Breast epithelium (tissue), 4 donors: Measurements from ENCODE around the gene F10. TPM values are rescaled to one million over a fixed set of nuclear protein-coding genes. Genes with fewer than 3 reads are reported as not detected.

ENCODE experiments used
- DNase-seq, 2 donors: peaks; one replicate each; pipeline ENCODE4 v3.0.0-alpha.2; 2019; ENCODE audit warnings: low spot score in 2 of 2
- H3K27ac ChIP-seq, 2 donors: fragments of 200-600 bp; sonication (generic) in 1 of 2; one replicate each; pipeline ENCODE4 v1.5.1; 2016 to 2019; ENCODE audit warnings: mild to moderate bottlenecking in 1 of 2
- H3K27me3 ChIP-seq, 2 donors: fragments of 200-600 bp; sonication (generic) in 1 of 2; one replicate each; pipeline versions ENCODE4 v1.5.1 to v1.6.0; 2017 to 2019; ENCODE audit warnings: control low read depth in 1 of 2, mild to moderate bottlenecking in 1 of 2
- H3K36me3 ChIP-seq: fragments of 200-600 bp; one replicate; pipeline ENCODE4 v1.5.1; 2019
- H3K4me1 ChIP-seq, 2 donors: fragments of 200-600 bp; sonication (generic); one replicate each; pipeline ENCODE4 v1.5.1; 2016 to 2019; ENCODE audit warnings: control low read depth in 1 of 2
- H3K4me3 ChIP-seq, 3 donors: fragments of 200-600 bp; sonication (generic); 1 replicate in 2 of 3; 2 replicates in 1 of 3; pipeline ENCODE4 v1.5.1; 2016 to 2019; ENCODE audit warnings: mild to moderate bottlenecking in 3 of 3, moderate library complexity in 2 of 3
- H3K9me3 ChIP-seq, 2 donors: fragments of 200-600 bp; sonication (generic) in 1 of 2; one replicate each; pipeline ENCODE4 v1.5.1; 2016 to 2019; ENCODE audit warnings: control low read depth in 1 of 2
- POLR2A ChIP-seq: fragments of 450-650 bp; IDR thresholded peaks from one replicate; pipeline ENCODE4 v1.6.1; 2016; ENCODE audit warnings: antibody characterized with exemption, mild to moderate bottlenecking, moderate library complexity
- POLR2AphosphoS5 ChIP-seq, 3 donors: sonication (generic); formaldehyde crosslinking; IDR thresholded peaks; one replicate each; pipeline ENCODE4 v1.6.1; 2017; ENCODE audit warnings: antibody characterized with exemption in 3 of 3
- intact Hi-C: fragments of 100-400 bp; cut with DNase I; formaldehyde crosslinking; loops from one replicate; pipeline ENCODE4 v1.15.1; 2023; ENCODE audit warnings: low total_unique reads
- total RNA-seq, 3 donors: library from RNA; depleted of rRNA; stranded (reverse); fragments of >200 nt; gene quantifications; one replicate each; pipeline ENCODE4 v1.1.0, GENCODE V29; 2016
- TF ChIP-seq, protein P1 (sequence below), 3 donors: fragments of 450-650 bp; IDR thresholded peaks; one replicate each; pipeline ENCODE4 v1.5.1; 2016 to 2017; ENCODE audit warnings: antibody characterized with exemption in 3 of 3, mild to moderate bottlenecking in 3 of 3, moderate library complexity in 3 of 3

F10 gene
- total RNA-seq, 3 donors from 2014 or later: 5.1 to 63.2 (median 8.2) TPM

DNA sequence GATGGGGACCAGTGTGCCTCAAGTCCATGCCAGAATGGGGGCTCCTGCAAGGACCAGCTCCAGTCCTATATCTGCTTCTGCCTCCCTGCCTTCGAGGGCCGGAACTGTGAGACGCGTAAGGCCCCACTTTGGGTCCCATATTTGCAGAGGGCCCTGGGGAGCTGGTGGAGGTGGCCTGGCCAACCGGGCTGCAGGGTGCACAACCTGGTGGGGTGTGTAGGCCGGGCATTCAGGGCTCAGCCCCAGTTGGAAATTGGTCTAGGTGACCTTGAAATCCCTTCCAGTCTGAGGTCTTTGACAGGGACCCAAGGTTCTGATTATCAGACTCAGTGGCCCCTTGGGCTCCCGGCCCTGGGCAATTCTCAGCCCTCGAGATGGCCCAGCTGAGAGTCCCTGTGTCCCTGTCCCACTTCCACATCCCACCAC, 8.7 kb upstream of the F10 start:
- intact Hi-C loops: no loop called here
- TF ChIP-seq POLR2A (no peak), POLR2AphosphoS5 (IDR thresholded peaks at IDR 0.05) (no peak)
- TF ChIP-seq, protein P1, sequence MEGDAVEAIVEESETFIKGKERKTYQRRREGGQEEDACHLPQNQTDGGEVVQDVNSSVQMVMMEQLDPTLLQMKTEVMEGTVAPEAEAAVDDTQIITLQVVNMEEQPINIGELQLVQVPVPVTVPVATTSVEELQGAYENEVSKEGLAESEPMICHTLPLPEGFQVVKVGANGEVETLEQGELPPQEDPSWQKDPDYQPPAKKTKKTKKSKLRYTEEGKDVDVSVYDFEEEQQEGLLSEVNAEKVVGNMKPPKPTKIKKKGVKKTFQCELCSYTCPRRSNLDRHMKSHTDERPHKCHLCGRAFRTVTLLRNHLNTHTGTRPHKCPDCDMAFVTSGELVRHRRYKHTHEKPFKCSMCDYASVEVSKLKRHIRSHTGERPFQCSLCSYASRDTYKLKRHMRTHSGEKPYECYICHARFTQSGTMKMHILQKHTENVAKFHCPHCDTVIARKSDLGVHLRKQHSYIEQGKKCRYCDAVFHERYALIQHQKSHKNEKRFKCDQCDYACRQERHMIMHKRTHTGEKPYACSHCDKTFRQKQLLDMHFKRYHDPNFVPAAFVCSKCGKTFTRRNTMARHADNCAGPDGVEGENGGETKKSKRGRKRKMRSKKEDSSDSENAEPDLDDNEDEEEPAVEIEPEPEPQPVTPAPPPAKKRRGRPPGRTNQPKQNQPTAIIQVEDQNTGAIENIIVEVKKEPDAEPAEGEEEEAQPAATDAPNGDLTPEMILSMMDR (IDR thresholded peaks at IDR 0.05): no peak
- DNase-seq: peak in 1 of 2 donors; percentile 24
- H3K27me3 ChIP-seq: peaks cover 11 to 21% of the 10 kb centered on the region in 2 donors
- no peak overlapping the region for H3K4me3 ChIP-seq
- H3K9me3 ChIP-seq: no peaks in the 10 kb centered on the region
- H3K36me3 ChIP-seq: no peaks in the 10 kb centered on the region
- peaks cover 6% of the 10 kb centered on the region in 2 donors for H3K4me1 ChIP-seq
- no peak overlapping the region for H3K27ac ChIP-seq

DNA sequence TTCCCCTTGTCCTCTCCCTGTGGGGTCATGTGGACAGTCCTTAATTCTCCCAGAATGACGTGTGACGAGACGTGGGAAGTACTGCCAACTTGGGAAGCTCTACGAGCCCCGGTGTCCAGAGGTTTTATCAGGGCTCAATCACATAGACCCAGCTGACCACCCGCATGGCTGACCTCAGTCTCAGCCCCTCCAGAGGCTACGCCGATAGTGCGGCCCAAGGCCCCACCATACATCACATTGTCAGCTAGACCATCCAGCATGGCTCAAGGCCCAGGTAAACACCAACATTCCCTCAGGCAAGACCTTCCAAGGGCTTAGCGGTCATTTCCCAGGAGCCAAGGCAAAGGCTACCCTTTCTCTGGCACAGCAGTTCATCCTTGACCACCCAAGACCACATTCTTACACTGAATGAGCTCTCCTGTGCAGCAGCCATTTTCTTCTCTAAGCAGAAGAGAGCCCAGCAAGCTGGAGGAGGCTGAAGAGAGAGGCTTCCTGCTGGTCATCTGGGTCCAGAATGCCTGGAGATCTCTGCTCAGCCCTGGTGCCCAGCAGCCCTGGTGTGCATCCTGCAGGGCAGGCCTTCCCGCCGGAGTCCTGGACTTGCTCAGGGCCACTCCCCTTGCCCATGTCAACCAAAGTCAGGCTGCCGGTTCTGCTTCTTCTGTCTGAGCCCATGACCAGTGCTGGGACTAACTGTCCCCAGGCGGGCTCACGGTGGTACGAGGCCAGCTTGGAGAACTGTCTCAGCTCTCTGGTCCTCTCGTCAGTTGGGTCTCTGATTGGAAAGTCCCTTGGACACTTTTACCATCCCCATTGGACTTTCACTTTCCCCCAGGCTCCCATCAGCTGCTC, 7.9 kb upstream of the F10 start:
- Histone ChIP-seq H3K36me3 (no peaks in the 10 kb centered on the region), H3K4me3 (no peak overlapping the region), H3K27ac (no peak overlapping the region), H3K27me3 (peaks cover 7 to 14% of the 10 kb centered on the region in 2 donors), H3K4me1 (peaks cover 6% of the 10 kb centered on the region in 2 donors), H3K9me3 (no peaks in the 10 kb centered on the region)
- TF ChIP-seq, protein P1 (IDR thresholded peaks at IDR 0.05): no peak
- TF ChIP-seq POLR2AphosphoS5 (IDR thresholded peaks at IDR 0.05): no peak
- TF ChIP-seq POLR2A: no peak
- DNase-seq: peak in 1 of 2 donors; percentile 36
- intact Hi-C loops: no loop called here

DNA sequence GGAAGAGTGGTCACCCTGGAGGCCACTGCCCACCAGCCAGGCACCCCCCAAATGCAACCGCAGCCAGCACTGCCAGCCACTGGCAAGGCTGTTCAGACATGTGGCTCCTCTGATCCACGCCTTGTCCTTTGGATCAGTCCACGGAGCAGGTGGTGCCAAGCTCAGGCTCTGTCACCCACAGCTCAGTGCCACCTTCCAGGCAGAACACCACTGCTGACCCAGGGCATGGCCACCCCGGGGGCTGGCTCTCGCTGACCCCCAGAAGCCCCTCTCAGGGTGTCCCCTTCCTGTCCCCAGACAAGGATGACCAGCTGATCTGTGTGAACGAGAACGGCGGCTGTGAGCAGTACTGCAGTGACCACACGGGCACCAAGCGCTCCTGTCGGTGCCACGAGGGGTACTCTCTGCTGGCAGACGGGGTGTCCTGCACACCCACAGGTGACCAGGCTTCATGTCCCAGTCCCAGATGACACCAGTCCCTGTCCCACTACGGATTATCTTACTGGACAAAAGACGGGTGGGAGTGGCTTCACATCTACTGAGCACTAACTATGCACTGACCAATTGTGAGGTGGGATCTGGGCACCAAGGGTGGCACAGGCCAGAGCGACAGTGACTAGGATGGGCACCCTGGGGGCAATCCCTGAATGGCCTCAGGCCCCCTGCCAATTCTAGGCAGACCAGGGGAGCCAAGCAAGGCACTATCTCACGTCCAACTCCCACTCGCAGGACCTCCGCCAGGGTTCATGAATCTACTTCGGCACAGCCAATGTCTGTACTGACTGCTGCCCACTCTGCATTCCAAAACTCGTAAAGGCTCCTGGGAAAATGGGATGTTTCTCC, 7.0 kb upstream of the F10 start:
- DNase-seq: peak in 1 of 2 donors; percentile 50
- Histone ChIP-seq H3K27ac (no peak overlapping the region), H3K9me3 (no peaks in the 10 kb centered on the region), H3K36me3 (no peaks in the 10 kb centered on the region), H3K4me3 (no peak overlapping the region), H3K4me1 (peaks cover 0 to 5% of the 10 kb centered on the region in 2 donors), H3K27me3 (peaks cover under 1 to 6% of the 10 kb centered on the region in 2 donors)
- intact Hi-C loops: no loop called here
- TF ChIP-seq, protein P1 (IDR thresholded peaks at IDR 0.05): no peak
- TF ChIP-seq POLR2A (no peak), POLR2AphosphoS5 (IDR thresholded peaks at IDR 0.05) (no peak)

DNA sequence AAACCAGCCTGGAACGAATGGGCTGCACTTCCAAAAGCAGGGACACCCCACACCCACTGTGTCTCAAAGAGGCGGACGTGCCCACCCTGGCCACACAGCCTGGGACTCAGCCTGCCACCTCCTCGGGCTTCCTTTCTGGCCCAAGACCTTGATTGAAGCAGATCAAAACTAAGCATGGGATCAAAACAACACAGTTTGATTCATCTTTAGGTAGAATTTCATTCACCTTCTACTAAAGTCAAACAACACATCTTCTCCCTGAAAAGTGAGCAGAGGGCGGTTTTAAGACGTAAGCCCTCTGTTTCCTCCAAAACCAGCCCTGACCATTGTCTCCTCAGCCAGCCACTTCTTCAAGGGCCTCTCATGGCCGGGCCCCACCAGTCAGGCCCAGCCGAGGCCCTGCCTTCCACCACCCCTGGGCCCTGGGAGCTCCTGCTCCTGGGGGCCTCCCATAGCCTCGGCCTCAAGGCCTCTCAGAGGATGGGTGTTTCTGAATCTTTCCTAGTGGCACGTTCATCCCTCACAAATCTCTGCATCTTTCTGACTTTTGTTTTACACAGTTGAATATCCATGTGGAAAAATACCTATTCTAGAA, 6.3 kb upstream of the F10 start:
- Histone ChIP-seq H3K27me3 (no peaks in the 10 kb centered on the region), H3K4me3 (no peak overlapping the region), H3K4me1 (no peaks in the 10 kb centered on the region), H3K36me3 (no peaks in the 10 kb centered on the region), H3K9me3 (no peaks in the 10 kb centered on the region), H3K27ac (no peak overlapping the region)
- TF ChIP-seq, protein P1 (IDR thresholded peaks at IDR 0.05): no peak
- TF ChIP-seq POLR2A (no peak), POLR2AphosphoS5 (IDR thresholded peaks at IDR 0.05) (no peak)
- DNase-seq: no peak
- intact Hi-C loops: no loop called here
